SK-N-SH (cell line): ENCODE measurements around the gene UBC. TPM values are rescaled to one million over a fixed set of nuclear protein-coding genes. Genes with fewer than 3 reads are reported as not detected.
A peak's percentile ranks its signal among the peaks of the same experiment; 100 is the strongest.
"Not testable (repeated sequence)": the region's sequence is repeated elsewhere in the genome, so short reads cannot be mapped to it uniquely, and the experiment has no call there.

Source experiments
- CTCF ChIA-PET: fragments of 300-600, 350-600 bp; formaldehyde crosslinking; extraction: SDS; loops from one replicate; lab custom pipeline; 2021; lab: Yijun Ruan, JAX
- POLR2A ChIA-PET: fragments of 350-600 bp; sonication (Branson Sonifier 250); formaldehyde crosslinking; extraction: SDS; loops from one replicate; lab custom pipeline; 2020; ENCODE audit warnings: antibody characterized with exemption, inconsistent platforms; lab: Yijun Ruan, JAX
- DNase-seq: peaks from one replicate; pipeline ENCODE4 v3.0.0; 2012
- H2AFZ ChIP-seq: fragments of 200-600 bp; sonication (generic); 2 replicates; pipeline ENCODE4 v1.8.1; 2016; ENCODE audit warnings: antibody characterized with exemption, mild to moderate bottlenecking, low read depth
- H3F3A ChIP-seq: fragments of 200-600 bp; sonication (generic); replicated peaks from 2 replicates; pipeline ENCODE3; 2016; ENCODE audit warnings: antibody characterized with exemption, mild to moderate bottlenecking; ENCODE audit not compliant: insufficient read depth
- H3K27ac ChIP-seq, 2 experiments: fragments of 200-500 bp in 1 of 2; fragments of 200-600 bp in 1 of 2; sonication (Bioruptor generic) in 1 of 2; sonication (generic), shearing (Covaris generic) in 1 of 2; 2 replicates each; pipeline versions ENCODE4 v1.5.1 to v1.6.1; 2014 to 2016; ENCODE audit warnings: low read depth in 2 of 2, inconsistent platforms in 1 of 2, low read length in 1 of 2, mild to moderate bottlenecking in 1 of 2, mixed read lengths in 1 of 2
- H3K27me3 ChIP-seq: fragments of 200-600 bp; sonication (generic), shearing (Covaris generic); 2 replicates; pipeline ENCODE4 v1.6.1; 2016; ENCODE audit warnings: mixed run types; ENCODE audit not compliant: insufficient read depth
- H3K36me3 ChIP-seq, 2 experiments: fragments of 200-500 bp in 1 of 2; fragments of 200-600 bp in 1 of 2; sonication (Bioruptor generic) in 1 of 2; sonication (generic) in 1 of 2; replicated peaks in 1 of 2; 2 replicates each; pipeline versions ENCODE3 to v1.5.1; 2014 to 2016; ENCODE audit warnings: low read length in 1 of 2, mild to moderate bottlenecking in 1 of 2; ENCODE audit not compliant: insufficient read depth in 2 of 2, control insufficient read depth in 1 of 2
- H3K4me1 ChIP-seq, 2 experiments: fragments of 200-500 bp in 1 of 2; fragments of 200-600 bp in 1 of 2; sonication (Bioruptor generic) in 1 of 2; sonication (generic), shearing (Covaris generic) in 1 of 2; 2 replicates each; pipeline versions ENCODE4 v1.5.1 to v1.6.1; 2014 to 2016; ENCODE audit warnings: low read depth in 1 of 2, low read length in 1 of 2, mixed run types in 1 of 2; ENCODE audit not compliant: insufficient read depth in 2 of 2, control insufficient read depth in 1 of 2
- H3K4me2 ChIP-seq: fragments of 200-600 bp; sonication (generic), shearing (Covaris generic); 2 replicates; pipeline ENCODE4 v1.6.1; 2017; ENCODE audit warnings: mixed run types
- H3K4me3 ChIP-seq, 2 experiments: fragments of 200-500 bp in 1 of 2; fragments of 200-600 bp in 1 of 2; sonication (Bioruptor generic) in 1 of 2; sonication (generic), shearing (Covaris generic) in 1 of 2; 2 replicates each; pipeline versions ENCODE4 v1.5.1 to v1.8.1; 2014 to 2016; ENCODE audit warnings: low read depth in 2 of 2, inconsistent platforms in 1 of 2, low read length in 1 of 2, mild to moderate bottlenecking in 1 of 2, mixed read lengths in 1 of 2, moderate library complexity in 1 of 2
- H3K79me2 ChIP-seq: fragments of 200-600 bp; sonication (generic); 2 replicates; pipeline ENCODE4 v1.8.1; 2017; ENCODE audit warnings: mild to moderate bottlenecking; ENCODE audit not compliant: insufficient read depth
- H3K9ac ChIP-seq: fragments of 200-600 bp; sonication (generic); 2 replicates; pipeline ENCODE4 v1.6.1; 2017; ENCODE audit warnings: mixed run types
- H3K9me2 ChIP-seq: fragments of 200-600 bp; sonication (generic); 2 replicates; pipeline ENCODE4 v1.6.1; 2017; ENCODE audit warnings: mixed run types
- H3K9me3 ChIP-seq: fragments of 200-600 bp; sonication (generic); 2 replicates; pipeline ENCODE4 v1.6.1; 2017; ENCODE audit warnings: mixed run types, mild to moderate bottlenecking, moderate library complexity
- H4K20me1 ChIP-seq: fragments of 200-600 bp; sonication (generic); 2 replicates; pipeline ENCODE4 v1.6.1; 2017; ENCODE audit warnings: mild to moderate bottlenecking, mixed run types; ENCODE audit not compliant: insufficient read depth
- JUND ChIP-seq: IDR thresholded peaks from 2 replicates; pipeline ENCODE4 v1.4.0; 2012
- MEF2A ChIP-seq: IDR thresholded peaks from 2 replicates; pipeline ENCODE4 v1.4.0; 2012; ENCODE audit warnings: low read depth, borderline replicate concordance
- MXI1 ChIP-seq: IDR thresholded peaks from 2 replicates; pipeline ENCODE4 v1.6.1; 2012; ENCODE audit warnings: mild to moderate bottlenecking, low read depth, low read length, improper control_type of control experiment
- POLR2AphosphoS5 ChIP-seq: IDR thresholded peaks from 2 replicates; pipeline ENCODE4 v1.6.1; 2012; ENCODE audit warnings: low read depth, low read length
- RCOR1 ChIP-seq: fragments of 150-350 bp; IDR thresholded peaks from 2 replicates; pipeline ENCODE4 v1.6.1; 2017; ENCODE audit warnings: antibody characterized with exemption, low read length
- SIN3A ChIP-seq: IDR thresholded peaks from 2 replicates; pipeline ENCODE4 v1.6.1; 2012; ENCODE audit warnings: low read depth, mild to moderate bottlenecking, low read length, moderate library complexity, borderline replicate concordance
- TCF12 ChIP-seq: IDR thresholded peaks from 2 replicates; pipeline ENCODE4 v1.4.0; 2012
- YY1 ChIP-seq: IDR thresholded peaks from 2 replicates; pipeline ENCODE4 v1.4.0; 2012; ENCODE audit warnings: low read depth, mild to moderate bottlenecking
- WGBS: methylation state at CpG from one replicate; pipeline ENCODE4 v1.1.6; 2017; ENCODE audit warnings: low lambda C conversion rate; 5-methylcytosine and 5-hydroxymethylcytosine counted together
- polyA plus RNA-seq, 3 experiments: library from polyadenylated mRNA; depleted of rRNA; stranded (reverse); fragments of >200 nt; gene quantifications; 2 replicates each; pipeline ENCODE4 v1.2.3, GENCODE V29; 2012
- TF ChIP-seq, protein P1 (sequence below): IDR thresholded peaks from 2 replicates; pipeline ENCODE4 v1.4.0; 2012; ENCODE audit warnings: low read depth

The UBC gene
- polyA plus RNA-seq, 1 of the 3 experiments (the other 2 are of a cell fraction) = 1,327 TPM

DNA sequence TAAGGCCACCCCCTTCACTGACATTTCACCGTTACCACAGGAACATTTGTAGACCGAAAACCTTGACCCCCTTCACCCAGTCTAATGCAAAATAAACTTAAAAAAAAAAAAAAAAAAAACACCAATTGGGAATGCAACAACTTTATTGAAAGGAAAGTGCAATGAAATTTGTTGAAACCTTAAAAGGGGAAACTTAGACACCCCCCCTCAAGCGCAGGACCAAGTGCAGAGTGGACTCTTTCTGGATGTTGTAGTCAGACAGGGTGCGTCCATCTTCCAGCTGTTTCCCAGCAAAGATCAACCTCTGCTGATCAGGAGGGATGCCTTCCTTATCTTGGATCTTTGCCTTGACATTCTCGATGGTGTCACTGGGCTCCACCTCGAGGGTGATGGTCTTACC is 2.9 kb downstream of the UBC start:
- H3K4me2 ChIP-seq = peak overlapping the region; percentile 88
- not testable (repeated sequence) for H2AFZ ChIP-seq, H3K27me3 ChIP-seq, DNase-seq, H3K9me2 ChIP-seq, H3K9me3 ChIP-seq
- peaks cover 20 to 24% of the 10 kb centered on the region in 2 experiments for H3K36me3 ChIP-seq
- H3K4me1 ChIP-seq = peaks cover 23 to 41% of the 10 kb centered on the region in 2 experiments
- 66% methylated on average over 4 of the region's 6 CpGs for WGBS
- POLR2A ChIA-PET = interaction anchor here (1.3 to 2.7 kb wide), 2 partner anchors 27 to 29 kb away, joined by 5 to 11 read pairs; no protein-coding TSS in a partner anchor
- H3K79me2 ChIP-seq = peaks cover 50% of the 10 kb centered on the region
- peak overlapping the region; percentile 30 for H3K9ac ChIP-seq
- H3K27ac ChIP-seq = 0 out of 4 replicates have a peak overlapping the region, but pooled peaks of 1 of the 2 experiments have one; percentile 11
- CTCF ChIA-PET = interaction anchor here (2.3 kb wide), 1 partner anchor 76 kb away, joined by 6 read pairs; no protein-coding TSS in a partner anchor
- peak overlapping the region; percentile 1 to 61; a peak in 3 of 4 replicates for H3K4me3 ChIP-seq
- peaks cover 60% of the 10 kb centered on the region for H4K20me1 ChIP-seq
- peaks cover 52% of the 10 kb centered on the region for H3F3A ChIP-seq

DNA sequence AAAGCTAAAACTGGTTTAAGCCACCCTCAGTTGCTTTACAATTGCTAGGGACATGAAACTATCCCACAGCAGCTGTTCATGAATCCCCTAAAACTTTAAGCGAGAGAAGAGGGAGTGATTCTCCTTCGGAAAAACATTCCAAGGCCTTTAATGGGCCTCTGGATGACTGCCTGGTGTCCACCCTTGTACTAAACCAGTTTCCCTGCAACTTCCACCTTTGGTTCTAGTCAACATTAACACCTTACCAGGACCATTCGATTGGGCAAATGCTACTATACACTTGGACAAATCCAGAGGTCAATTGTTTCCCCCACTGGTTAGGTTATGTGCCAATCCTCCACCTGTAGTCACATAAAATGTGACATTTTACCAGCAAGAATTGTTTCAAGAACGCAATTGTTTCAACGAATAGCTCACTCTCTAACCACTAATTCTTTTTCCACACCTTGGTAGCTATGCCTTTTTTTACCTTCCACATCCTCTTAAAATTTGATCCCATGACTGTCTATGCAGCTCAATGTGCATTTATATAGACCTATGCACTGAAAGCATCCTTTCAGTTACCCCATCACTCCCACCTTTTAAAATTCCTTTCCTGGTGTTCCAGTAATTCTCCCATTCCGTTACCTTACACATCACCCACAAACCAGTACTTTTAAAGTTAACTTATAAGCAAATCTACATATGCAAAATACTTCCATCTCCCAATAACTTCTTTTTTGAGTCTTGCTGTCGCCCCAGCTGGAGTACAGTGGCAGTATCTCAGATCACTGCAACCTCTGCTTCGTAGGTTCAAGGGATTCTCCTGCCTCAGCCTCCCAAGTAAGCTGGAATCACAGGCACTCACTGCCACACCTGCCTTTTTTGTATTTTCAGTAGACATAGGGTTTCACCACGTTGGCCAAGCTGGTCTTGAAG is 3.6 kb downstream of the UBC start:
- H3K36me3 ChIP-seq = peaks cover 20 to 24% of the 10 kb centered on the region in 2 experiments
- POLR2A ChIA-PET = interaction anchor here (1.0 to 2.7 kb wide), 5 partner anchors 8 to 29 kb away, joined by 3 to 11 read pairs (median 5); no protein-coding TSS in a partner anchor
- CTCF ChIA-PET = interaction anchor here (2.3 to 3.4 kb wide), 2 partner anchors 29 to 75 kb away, joined by 6 to 25 read pairs; no protein-coding TSS in a partner anchor
- 80% methylated on average over 9 of the region's 9 CpGs for WGBS
- peak overlapping the region; percentile 1 to 61 for H3K4me3 ChIP-seq
- no peak overlapping the region for H2AFZ ChIP-seq
- peaks cover 17 to 36% of the 10 kb centered on the region in 2 experiments for H3K4me1 ChIP-seq
- H4K20me1 ChIP-seq = peaks cover 60% of the 10 kb centered on the region
- H3K27ac ChIP-seq = peak overlapping the region in 1 of 2 experiments; percentile 11; a peak in 1 of 4 replicates
- peak overlapping the region; percentile 30 for H3K9ac ChIP-seq
- peak overlapping the region; percentile 88 for H3K4me2 ChIP-seq
- TF ChIP-seq JUND = peak; percentile 33; the same call in 1 of the 2 replicates
- no peak for TF ChIP-seq YY1
- TF ChIP-seq RCOR1 = no peak
- peak; percentile 36 for TF ChIP-seq POLR2AphosphoS5
- 0 out of 2 replicates have a peak, but pooled peaks have one; percentile 34 for TF ChIP-seq SIN3A
- TF ChIP-seq MEF2A = no peak
- TF ChIP-seq, protein P1, sequence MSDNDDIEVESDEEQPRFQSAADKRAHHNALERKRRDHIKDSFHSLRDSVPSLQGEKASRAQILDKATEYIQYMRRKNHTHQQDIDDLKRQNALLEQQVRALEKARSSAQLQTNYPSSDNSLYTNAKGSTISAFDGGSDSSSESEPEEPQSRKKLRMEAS = no peak
- TF ChIP-seq TCF12 = no peak
- TF ChIP-seq MXI1 = no peak
- H3K79me2 ChIP-seq = peaks cover 46% of the 10 kb centered on the region
- H3K9me2 ChIP-seq = no peaks in the 10 kb centered on the region
- H3F3A ChIP-seq = peaks cover 47% of the 10 kb centered on the region
- H3K9me3 ChIP-seq = no peaks in the 10 kb centered on the region
- no peak for DNase-seq
- H3K27me3 ChIP-seq = no peaks in the 10 kb centered on the region
